HG03135 (cell line): ENCODE measurements around the gene MMP24.

Source experiments
- ATAC-seq: cut with Tn5 transposase; IDR thresholded peaks from one replicate; pipeline ENCODE4 v1.9.1; 2021; ENCODE audit warnings: mild to moderate bottlenecking, moderate library complexity; ENCODE audit not compliant: unreplicated experiment

MMP24 gene

DNA sequence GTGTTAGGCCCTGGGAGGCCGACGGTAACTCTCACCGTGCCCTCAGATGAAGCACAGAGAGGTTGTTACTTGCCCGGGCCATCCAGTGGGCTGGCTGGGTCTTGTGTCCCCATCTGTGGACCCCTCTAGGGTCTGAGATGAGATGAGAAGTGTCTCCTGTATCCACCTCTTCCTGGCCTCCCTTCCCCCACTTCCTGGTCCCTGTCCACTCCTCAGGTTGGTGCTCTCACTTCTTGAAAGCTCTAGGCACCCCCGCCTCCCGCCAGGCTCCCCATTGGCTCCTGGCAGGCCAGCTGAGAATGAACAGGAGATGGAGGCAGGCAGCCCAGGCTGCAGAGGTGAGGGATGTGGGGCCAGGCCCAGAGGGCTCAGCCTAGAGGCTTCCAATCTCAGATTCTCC is 49.9 kb downstream of the MMP24 start:
- no peak for ATAC-seq

DNA sequence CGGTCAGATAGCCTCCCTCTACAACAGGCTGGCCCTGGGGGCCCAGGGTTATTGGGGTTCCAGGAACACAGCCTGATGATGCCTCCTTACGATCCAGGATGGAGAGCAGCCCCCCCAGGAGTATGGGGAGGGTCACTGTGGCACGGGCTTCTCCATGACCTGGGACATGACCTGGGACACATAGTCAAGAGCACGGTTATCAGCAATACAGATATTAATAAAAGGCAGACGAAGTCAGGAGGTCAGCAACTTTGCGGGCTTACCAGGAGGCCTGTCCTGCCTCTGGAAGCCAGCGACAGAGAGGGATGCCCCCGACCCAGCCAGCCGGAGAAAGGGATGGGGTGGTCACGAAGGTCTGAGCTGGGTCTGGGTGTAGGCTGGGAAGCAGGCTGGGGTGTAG is 50.6 kb downstream of the MMP24 start:
- peak; percentile 14 for ATAC-seq

DNA sequence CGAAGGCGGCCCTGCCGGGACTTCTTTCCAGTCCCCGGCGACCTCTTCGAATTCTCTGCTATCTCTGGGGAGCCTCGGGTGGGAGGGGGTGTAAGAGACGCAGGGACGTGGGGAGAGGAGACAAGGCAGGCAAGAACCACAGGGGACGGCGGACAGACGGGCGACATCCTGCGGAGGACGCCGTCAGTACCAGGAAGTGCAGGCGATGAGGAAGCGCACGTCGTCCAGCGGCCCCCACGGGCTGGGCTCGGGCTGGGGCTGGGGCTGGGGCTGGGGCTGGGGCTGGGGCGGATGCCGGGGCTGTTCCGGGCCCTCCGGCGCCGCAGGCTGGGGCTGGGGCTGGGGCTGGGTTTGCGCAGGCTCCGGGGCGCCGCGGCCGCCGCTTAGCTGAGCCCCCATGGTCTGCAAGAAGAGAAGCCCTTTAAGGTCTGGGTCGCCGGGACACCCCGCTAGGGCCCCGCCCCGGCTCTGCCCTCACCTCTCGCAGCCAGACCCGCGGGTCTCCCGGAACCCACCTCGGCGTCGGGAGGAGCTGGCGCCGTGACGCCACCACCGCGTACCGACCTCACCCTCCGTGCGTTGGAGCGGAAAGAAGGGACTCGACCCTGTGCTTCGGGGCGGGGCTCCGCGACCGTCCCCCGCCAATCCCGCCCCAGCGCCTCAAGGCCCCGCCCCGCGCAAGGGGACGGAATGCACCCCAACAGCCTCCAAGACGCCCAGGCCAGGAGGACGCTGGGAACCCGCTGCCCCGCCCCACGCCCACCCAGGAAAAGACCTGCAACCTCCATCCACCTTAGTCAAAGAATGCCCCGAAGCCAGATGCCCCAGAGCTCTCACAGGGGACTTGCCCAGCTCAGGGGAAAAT is 51.3 kb downstream of the MMP24 start, which contains the start of gene MMP24OS:
MMP24OS (minus strand) TSS at position 592 of the 865 bp plus-strand sequence; CDS start at position 399, 193 bp downstream.
- peak; percentile 66 for ATAC-seq

DNA sequence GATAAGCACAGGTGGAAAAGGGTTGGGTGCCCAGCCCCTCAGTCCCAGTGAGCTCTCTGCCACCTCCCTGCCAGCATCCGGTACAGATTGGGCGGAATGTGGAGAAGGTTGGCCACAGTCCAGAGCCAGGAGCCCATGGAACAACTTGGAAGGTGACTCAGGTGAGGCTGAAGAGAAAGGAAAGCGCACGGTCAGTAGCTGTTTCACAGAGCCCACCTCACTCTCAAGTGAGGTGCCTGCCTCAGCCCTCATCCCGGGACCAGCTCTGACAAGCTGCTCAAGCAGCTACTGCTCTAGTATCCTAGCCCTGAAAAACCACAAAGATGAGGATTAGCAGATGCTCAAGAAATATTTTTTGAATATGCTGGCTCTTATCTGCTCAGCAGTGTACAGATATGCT is 52.5 kb downstream of the MMP24 start:
- no peak for ATAC-seq

DNA sequence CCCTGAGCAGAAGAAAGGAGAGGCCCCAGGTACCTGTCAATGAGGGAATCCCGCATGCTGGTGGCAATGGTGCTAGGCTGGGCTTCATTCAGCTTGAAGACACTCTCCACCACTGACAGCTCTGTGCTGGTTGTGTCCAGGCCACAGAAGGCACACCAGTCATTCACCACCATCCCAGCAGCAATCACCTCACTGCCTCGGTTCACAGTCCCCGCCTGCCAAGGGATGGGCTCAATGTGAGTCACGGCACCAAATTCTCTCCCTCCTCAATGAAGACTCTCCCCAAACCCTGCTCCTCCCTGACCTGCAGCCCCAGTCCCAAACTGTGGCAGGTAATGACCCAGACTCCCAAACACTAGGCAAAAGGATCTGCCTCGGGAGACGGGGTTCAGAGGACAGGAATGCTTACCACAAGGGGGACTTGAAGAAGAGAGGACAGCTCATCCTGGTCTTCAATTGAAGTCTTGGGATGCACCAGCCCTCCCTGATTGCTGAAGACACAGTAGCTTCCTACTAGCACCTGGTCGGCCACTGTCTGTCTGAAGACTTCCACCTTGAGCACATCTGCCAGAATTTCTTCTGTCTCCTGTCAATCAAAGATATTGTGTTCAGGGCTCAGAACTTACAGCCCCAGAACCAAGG is 53.2 kb downstream of the MMP24 start:
- ATAC-seq = no peak

DNA sequence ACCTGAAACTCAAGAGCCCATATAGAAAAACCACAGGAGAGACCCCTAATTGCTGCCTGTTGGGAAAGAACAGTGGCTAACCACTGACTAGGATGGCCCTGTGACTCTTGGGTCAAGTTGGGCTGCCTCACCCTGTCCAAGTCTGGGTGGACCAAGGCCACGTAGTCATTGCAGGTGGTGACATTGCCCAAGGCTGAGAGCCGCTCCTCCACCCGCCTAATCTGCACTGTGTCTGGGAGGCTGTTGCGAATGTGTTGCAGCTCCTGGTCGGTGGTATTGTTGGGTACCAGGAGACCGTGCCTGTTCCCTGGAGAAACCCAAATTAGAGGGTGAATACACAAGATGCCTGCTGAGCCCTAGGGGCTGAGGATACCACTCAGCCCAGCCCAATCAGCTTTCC is 54.0 kb downstream of the MMP24 start:
- ATAC-seq = no peak

DNA sequence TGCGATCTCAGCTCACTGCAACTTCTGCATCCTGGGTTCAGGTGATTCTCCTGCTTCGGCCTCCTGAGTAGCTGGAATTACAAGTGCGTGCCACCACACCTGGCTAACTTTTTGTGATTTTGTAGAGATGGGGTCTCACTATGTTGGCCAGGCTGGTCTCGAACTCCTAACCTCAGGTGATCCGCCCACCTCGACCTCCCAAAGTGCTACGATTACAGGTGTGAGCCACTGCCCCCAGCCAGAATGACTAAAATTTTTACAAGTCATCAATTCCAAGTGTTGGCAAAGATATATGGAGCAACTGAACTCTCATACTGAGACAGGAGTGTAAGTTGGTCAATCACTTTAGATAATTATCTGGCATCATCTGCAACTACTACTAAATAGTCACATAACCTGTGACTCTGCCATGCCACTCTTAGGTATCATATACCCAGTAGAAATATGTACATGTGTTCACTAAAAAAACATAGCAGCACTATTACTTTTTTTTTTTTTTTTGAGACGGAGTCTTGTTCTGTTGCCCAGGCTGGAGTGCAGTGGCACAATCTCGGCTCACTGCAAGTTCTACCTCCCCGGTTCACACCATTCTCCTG is 55.1 kb downstream of the MMP24 start:
- no peak for ATAC-seq

DNA sequence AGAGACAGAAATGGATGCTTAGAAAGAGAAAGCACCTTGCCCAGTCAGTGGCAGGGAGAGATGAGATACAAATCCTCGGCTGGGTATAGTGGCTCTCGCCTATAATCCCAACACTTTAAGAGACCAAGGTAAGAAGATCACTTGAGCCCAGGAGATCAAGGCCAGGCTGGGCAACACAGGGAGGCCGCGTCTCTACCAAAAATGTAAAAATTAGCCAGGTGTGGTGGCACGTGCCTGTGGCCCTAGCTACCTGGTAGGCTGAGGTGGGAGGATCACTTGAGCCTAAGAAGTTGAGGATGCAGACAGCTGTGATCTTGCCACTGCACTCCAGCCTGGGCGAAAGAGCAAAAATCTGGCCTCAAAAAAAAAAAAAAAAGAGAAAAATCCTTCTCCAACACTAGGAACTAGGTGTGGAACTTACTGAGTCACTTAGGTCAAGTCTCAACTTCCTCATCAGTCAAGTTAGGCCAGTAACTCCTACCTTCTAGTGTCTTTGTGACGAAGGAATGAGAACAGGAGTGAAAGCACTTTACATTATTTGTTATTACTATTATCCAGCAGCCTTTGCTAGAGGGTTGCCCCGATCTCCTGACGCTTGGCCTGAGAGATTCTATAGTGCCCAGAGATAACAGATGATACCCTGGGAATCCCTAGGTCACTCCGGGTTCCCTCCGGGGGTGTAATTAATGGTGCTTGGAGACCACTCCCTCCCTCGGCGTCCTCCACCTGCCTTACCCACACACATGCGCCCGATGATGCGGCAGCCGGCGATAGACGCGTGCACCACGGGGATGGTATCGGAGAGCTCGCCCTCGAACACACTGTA is 57.2 kb downstream of the MMP24 start:
- ATAC-seq = no peak

DNA sequence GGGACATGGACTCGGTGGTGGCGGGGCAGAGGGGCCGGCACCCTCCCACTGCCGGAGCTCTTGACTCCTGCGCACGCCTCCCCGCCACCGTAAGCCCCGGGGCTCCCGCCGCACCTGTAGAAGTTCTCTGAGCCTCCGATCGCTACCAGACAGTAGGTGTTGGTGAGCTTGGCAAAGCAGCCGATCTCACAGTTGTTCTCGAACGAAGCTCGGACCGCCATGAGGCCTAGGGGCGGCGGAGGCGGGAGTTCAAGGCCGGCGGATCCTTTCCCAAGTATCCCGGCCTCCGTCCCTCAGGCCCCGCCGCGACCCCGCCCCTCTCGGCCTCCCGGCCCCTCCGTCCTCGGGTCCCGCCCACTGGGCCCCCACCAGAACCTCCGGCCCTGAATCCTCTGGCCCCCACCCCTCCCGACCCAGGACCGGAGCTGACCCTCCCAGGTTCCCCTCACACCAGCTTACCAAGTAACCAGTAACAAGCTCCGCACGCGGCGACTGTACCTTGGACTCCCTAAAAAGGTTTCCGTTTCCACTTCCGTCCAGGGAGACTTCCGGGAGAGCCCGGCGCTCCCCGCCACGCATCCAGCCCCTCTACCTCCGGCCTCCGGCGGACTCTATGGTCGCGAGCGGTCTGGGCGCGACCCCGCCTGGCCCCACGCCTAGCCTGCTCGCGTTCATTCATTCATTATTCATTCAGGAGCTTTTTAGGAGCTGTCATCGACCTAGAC is 57.9 kb downstream of the MMP24 start, which contains the start of gene EIF6:
EIF6 (minus strand) TSS at position 506 of the 725 bp plus-strand sequence; CDS start at position 221, 285 bp downstream.
- ATAC-seq = peak; percentile 81

DNA sequence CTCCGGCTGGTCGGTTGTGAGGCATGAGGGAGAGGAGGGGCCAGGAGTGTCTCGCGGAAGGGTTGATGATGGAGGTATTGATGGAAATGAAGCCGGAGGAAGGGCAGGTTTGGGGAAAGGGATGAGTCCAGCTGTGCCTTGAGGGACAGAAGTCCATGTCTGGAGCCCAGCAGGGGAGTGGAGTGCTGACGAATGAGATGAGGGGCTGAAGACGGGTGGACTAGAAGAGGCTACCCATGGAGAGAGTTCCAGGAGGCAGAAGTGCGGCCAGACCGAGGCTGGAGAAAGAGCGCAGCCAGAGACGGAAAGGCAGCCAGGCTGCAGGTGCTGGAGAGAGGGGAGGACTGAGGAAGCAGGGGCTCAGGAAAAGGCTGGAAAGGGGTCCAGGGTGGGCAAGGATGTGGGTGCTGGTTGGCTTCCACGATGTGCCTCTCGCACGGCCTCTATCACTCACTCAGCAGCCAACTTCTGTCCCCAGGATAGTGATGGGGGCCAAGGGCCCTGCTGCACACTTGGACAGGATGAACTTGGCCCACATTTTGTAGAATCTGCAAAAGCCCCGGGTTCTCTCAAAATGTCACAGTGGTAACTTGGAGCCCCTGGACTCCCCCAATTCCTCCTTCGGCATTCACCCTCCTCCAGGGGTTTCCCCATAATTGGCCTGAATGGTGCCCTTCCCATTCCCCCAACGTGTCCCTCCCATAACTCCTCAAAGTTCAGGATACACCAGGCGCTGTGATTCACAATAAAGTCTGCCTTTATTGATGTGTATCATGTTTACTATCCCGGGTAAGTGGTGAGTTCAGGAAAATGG is 58.7 kb downstream of the MMP24 start:
- ATAC-seq = no peak

DNA sequence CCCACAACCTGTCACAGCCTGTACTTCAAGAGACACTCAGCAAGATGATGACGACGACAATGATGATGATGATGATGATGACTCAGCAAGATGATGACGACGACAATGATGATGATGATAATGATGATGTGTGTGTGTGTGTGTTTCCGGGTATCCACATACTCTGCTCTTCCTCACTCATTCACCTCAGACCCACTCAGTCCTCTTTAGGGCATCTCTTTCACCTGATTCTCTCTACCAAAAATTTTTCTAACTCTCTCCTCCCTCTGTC is 59.3 kb downstream of the MMP24 start:
- no peak for ATAC-seq

DNA sequence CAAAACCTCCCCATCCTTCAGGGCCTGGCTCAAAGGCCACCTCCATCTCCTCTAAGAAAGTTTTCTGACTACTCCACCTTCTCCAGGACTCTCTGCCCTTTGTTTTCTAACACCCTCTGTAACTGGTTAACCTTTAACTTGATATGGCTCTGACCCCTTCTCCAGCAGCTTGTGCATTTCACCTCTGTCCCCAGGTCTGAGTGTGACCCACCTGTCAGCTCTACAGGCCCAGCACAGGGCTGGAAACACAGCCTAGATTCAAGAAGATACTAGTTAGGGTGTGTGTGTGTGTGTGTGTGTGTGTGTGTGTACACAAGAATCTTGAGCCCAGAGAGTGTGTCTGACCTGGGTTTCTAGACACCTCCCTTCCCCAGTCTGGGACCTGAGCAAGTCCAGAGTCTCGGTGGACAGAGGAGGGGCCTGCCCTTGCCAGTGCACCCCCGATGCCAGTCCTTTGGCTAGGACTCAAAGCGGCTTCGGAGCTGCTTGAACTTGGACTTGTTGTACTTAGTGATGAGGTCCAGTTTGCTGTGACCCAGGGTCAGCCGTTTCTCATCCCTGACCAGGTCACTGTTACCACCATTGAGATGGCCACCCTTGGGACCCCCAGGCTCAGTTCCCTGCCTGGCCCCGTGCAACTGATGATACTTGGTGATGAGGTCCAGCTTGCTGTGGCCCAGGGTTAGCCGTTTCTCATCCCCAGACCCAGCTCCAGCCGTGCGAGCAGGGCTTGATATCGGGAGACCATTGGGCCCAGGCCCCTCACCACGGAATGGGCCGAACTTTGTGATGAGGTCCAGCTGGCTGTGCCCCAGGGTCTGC is 59.8 kb downstream of the MMP24 start:
- no peak for ATAC-seq

DNA sequence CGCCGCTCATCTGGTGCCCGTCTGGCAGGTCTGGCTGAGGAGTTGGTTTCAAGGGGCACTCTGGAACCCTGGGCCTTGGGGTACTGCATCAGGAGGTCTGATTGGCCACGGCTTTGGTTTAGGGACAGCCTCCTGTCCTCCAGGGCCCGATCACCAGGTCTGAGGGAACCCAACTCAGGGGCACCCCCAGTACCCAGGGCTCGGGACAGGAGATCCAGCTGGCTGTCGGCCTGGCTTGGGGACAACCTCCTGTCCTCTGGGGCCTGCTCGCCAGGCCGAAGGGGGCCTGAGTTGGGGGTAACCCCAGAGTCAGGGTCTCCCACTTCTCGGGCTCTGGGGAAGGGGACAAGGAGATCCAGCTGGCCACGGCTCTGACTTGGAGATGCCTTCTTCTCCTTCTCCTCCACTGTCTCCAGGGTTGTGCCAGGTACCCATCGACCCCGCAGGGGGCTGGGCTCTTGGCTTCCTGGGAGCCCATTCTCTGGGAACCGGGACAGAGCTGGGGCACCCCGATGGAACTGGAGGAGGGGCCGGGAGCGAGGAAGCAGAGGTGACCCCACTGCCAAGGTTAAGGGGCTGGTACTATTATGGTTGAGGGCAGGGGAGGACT is 60.5 kb downstream of the MMP24 start:
- no peak for ATAC-seq

DNA sequence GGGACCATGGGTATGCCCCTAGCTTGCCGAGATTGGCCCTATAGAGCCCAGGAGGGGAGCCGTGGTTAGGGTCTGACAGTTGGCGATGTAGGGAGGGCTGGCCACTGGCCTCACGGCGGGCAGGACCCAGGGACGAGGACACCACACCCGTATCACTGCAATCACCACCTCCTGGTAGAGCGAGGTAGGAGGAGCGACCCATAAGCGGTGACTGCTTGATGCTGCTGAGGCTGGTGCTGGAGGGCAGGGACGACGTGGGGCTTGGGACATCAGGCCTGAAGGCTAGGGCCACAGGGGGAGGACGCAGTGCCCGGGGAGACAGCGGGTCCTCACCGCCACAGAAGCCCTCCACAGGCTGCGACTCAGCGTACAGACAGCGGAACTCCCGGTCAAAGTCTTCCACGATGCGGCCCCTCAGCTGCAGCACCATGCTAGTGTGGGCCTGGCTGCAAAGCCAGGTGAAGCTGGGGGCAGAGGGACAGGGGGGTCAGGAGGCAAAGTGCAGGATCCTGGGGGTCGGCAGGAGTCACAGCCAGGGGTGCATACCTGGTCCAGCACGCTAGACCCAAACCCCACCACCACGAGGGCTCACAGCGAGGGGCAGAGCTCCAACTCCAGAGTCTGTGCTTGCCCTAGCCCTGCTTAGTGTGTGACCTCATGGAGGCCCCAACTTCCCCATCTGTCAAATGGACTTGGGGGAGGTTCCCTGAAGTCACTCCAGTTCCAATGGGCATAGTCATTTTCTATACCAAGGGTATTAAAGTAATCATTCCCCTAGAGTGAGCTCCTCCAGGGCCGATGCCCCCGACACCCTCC is 61.2 kb downstream of the MMP24 start:
- no peak for ATAC-seq

DNA sequence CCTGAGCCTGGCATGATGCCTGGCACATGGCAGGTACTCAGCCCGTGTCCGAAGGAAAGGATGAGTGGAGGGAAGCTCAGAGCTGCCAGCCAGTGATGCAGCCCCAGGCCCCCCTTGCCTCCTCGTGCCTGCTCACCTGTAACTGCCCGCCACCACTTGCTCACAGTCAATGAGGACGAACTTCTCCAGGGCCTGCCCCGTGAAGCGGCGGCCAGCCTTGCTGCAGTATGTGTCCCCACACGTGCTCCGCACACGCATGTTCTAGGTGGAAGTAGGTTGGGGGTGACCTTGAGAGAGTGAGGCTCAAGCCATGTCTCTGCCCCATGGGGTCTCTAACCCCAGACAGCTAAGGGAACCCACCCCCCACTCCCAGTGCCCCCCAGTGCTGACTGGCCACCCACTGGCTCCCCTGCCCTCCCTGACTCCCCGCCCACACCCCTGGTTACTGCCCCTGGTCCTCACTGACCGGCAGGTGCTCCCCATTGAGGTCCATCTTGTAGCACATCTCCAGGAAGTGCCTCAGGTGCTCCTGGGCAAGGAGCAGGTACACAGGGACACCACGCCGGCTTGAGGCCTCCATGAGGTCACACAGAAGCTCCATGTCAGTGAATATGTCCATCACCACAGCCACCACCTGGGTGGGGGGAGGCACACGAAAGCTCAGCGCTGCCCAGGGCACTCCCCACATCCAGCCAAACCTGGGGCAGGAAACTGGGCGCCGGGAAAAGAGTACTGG is 62.0 kb downstream of the MMP24 start:
- ATAC-seq = no peak

DNA sequence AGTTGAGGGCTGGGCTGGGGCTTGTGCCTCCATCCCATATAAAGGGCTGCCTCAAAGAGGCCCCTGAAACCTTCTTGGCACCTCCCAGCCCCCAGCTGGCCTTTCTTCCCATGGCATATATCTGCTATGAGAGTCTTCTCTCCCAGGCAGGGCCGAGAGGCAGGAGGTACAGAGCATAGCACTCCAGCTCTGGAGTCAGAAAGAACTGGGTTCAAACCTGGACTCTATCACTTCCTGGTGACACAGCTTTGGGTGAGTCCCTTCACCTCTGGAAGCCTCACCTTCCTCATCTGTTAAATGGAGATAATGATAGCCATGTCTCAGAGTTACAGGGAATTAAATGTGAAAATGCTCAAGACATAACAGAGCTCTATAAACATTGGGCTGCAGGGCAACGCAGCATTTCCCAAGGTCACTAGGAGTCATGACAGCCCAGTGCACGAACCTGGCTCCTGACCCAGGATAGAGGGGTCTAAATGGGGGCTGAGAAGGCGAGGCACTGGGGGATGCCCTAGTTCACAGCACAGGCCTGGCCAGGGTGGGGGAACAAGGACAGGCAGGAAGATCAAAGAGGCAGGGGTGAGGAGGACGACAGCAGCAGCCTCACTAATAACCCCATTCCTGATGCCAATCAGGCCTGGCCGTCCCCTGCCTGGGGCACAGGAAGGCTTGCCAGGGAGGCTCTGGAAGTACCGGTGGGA is 63.8 kb downstream of the MMP24 start:
- ATAC-seq = no peak
